GM12892 (cell line): ENCODE data around the gene KCNMA1.

Experiments
- POLR2A ChIP-seq: IDR thresholded peaks from 2 replicates; pipeline ENCODE4 v1.6.1; 2011; ENCODE audit warnings: low read depth, low read length, control low read depth
- POLR2AphosphoS5 ChIP-seq: IDR thresholded peaks from 2 replicates; pipeline ENCODE4 v1.6.1; 2011; ENCODE audit warnings: low read depth, low read length, control low read depth

DNA sequence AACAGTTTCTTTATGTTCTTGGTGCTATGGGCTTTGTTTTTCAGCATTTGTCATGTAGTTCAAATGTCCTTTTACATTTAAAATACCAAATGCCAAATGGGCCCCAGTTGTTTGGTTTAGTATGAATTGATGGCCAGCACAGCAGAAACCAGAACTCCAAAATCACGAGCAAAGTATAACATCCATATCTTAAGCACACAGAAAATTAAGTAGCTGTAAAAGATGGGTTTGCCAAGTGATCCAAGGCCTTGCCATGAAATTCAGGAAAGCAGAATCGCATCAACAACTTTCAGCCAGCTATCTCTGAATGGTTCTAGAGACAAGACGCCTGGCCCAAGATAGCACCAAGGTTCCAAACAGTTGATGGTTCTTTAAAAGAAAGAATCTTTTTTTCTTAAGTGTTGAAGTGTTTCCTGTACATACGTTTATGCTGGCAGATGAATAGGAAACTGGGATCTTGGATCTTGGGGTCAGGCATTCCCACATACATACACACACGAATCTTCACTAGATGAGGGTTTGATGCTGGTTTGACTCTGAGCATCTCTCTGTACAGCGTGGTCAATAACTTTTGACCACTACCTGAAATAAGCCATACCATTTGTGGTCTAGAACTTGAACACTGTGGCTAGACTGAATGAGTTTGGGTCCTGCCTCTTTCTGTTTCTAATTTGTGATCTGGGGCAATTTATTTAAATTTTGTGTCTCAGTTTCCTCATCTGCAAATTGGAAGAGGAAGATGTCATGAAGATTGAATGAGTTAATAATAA, 711.8 kb downstream of the KCNMA1 start:
- TF ChIP-seq POLR2AphosphoS5 = no peak
- no peak for TF ChIP-seq POLR2A
